OCI-LY1 (cell line): ENCODE data around the gene PRR33.

Experiments used
- H2AFZ ChIP-seq: fragments of 200-600 bp; sonication (generic), shearing (Covaris generic); 2 replicates; pipeline ENCODE4 v1.6.0; 2014; ENCODE audit warnings: antibody characterized with exemption, mild to moderate bottlenecking, low read length
- H3F3A ChIP-seq: fragments of 200-600 bp; sonication (generic), shearing (Covaris generic); 2 replicates; pipeline ENCODE4 v1.6.0; 2014; ENCODE audit warnings: mild to moderate bottlenecking, antibody characterized with exemption, low read length, moderate library complexity; ENCODE audit not compliant: insufficient read depth
- H3K27ac ChIP-seq: fragments of 200-600 bp; sonication (generic); 2 replicates; pipeline ENCODE4 v1.5.1; 2014; ENCODE audit warnings: low read length, mixed run types, mild to moderate bottlenecking, low read depth; ENCODE audit not compliant: poor library complexity, severe bottlenecking
- H3K27me3 ChIP-seq: fragments of 200-600 bp; sonication (generic); 2 replicates; pipeline ENCODE4 v1.6.0; 2014; ENCODE audit warnings: antibody characterized with exemption, mild to moderate bottlenecking, low read length, moderate library complexity; ENCODE audit not compliant: insufficient read depth
- H3K36me3 ChIP-seq: fragments of 200-600 bp; sonication (generic); 2 replicates; pipeline ENCODE4 v1.6.1; 2014; ENCODE audit warnings: mild to moderate bottlenecking, antibody characterized with exemption, low read length, moderate library complexity, mixed read lengths; ENCODE audit not compliant: insufficient read depth
- H3K4me1 ChIP-seq: fragments of 200-600 bp; sonication (generic); 2 replicates; pipeline ENCODE4 v1.5.1; 2014; ENCODE audit warnings: mild to moderate bottlenecking, low read length, moderate library complexity; ENCODE audit not compliant: insufficient read depth, severe bottlenecking
- H3K4me2 ChIP-seq: fragments of 200-600 bp; sonication (generic), shearing (Covaris generic); 2 replicates; pipeline ENCODE4 v1.6.1; 2014; ENCODE audit warnings: low read length
- H3K4me3 ChIP-seq: fragments of 200-600 bp; sonication (generic); 2 replicates; pipeline ENCODE4 v1.5.1; 2014; ENCODE audit warnings: low read length, low read depth, mild to moderate bottlenecking, mixed read lengths; ENCODE audit not compliant: poor library complexity, severe bottlenecking
- H3K79me2 ChIP-seq: fragments of 200-600 bp; shearing (Covaris generic); 2 replicates; pipeline ENCODE4 v1.6.1; 2016; ENCODE audit warnings: mixed run types, low read length, mixed read lengths; ENCODE audit not compliant: insufficient read depth
- H3K9ac ChIP-seq: fragments of 200-600 bp; sonication (generic), shearing (Covaris generic); 2 replicates; pipeline ENCODE4 v1.6.1; 2014; ENCODE audit warnings: mild to moderate bottlenecking, low read length, mixed read lengths
- H3K9me2 ChIP-seq: fragments of 200-600 bp; sonication (generic), shearing (Covaris generic); 2 replicates; pipeline ENCODE4 v1.6.1; 2014; ENCODE audit warnings: low read depth, mild to moderate bottlenecking, low read length, mixed read lengths
- H3K9me3 ChIP-seq: fragments of 200-600 bp; shearing (Covaris generic); 2 replicates; pipeline ENCODE4 v1.6.1; 2014; ENCODE audit warnings: low read length, mixed read lengths
- H4K20me1 ChIP-seq: fragments of 200-600 bp; sonication (generic), shearing (Covaris generic); 2 replicates; pipeline ENCODE4 v1.6.0; 2016; ENCODE audit warnings: mild to moderate bottlenecking, low read length; ENCODE audit not compliant: insufficient read depth
- CTCF ChIP-seq: fragments of 200-600 bp; sonication (generic), shearing (Covaris generic); IDR thresholded peaks from 2 replicates; pipeline ENCODE4 v1.5.1; 2017; ENCODE audit warnings: mild to moderate bottlenecking, antibody characterized with exemption, low read length, moderate library complexity, mixed read lengths
- EZH2 ChIP-seq: fragments of 200-600 bp; sonication (generic), shearing (Covaris generic); IDR thresholded peaks from 2 replicates; pipeline ENCODE4 v1.8.0; 2017; ENCODE audit warnings: borderline replicate concordance, mixed run types, mild to moderate bottlenecking, antibody characterized with exemption, low read length, moderate library complexity, mixed read lengths

Gene PRR33

DNA sequence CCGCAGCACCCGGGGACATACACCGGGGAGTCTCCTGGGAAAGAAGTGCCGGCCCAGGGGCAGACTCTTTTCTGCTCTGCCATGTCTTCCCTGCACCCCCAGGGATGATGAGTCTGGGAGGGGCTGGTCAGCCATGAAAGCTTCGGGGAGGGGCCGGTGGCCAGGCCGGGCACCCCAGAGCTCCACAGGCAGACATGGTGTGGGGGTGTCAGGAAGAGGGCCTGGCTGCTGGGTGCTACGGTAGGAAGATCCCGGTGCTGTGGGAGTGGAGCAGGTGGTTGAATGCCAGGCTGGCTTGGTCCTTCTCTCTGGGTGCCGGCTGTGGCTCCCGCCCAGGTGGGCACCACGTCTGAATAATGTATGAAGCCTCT is 21.4 kb downstream of the PRR33 start:
- Histone ChIP-seq H3K9ac (no peak overlapping the region), H3K4me1 (peaks cover 36% of the 10 kb centered on the region), H3K36me3 (peaks cover 18% of the 10 kb centered on the region), H3K4me3 (no peak overlapping the region), H3F3A (no peaks in the 10 kb centered on the region), H3K9me2 (no peaks in the 10 kb centered on the region), H3K27me3 (no peaks in the 10 kb centered on the region), H4K20me1 (no peaks in the 10 kb centered on the region), H3K79me2 (no peaks in the 10 kb centered on the region), H3K9me3 (no peaks in the 10 kb centered on the region), H2AFZ (no peak overlapping the region), H3K4me2 (peak overlapping the region; percentile 9; the same call in 1 of the 2 replicates), H3K27ac (no peak overlapping the region)
- no peak for TF ChIP-seq EZH2
- no peak for TF ChIP-seq CTCF

GRCh38 chr11:1869427-1870325 is 22.0 kb downstream of the PRR33 start:
- Histone ChIP-seq H3K4me1 (peaks cover 36% of the 10 kb centered on the region), H3K9me2 (no peaks in the 10 kb centered on the region), H3K9me3 (no peaks in the 10 kb centered on the region), H3K27me3 (no peaks in the 10 kb centered on the region), H3F3A (no peaks in the 10 kb centered on the region), H4K20me1 (no peaks in the 10 kb centered on the region), H3K27ac (no peak overlapping the region), H3K79me2 (no peaks in the 10 kb centered on the region), H3K4me3 (no peak overlapping the region), H3K36me3 (peaks cover 24% of the 10 kb centered on the region), H3K4me2 (peak overlapping the region; percentile 14; the same call in 1 of the 2 replicates), H3K9ac (no peak overlapping the region), H2AFZ (no peak overlapping the region)
- TF ChIP-seq EZH2 (no peak), CTCF (peak; percentile 66; the same call in 1 of the 2 replicates)

DNA sequence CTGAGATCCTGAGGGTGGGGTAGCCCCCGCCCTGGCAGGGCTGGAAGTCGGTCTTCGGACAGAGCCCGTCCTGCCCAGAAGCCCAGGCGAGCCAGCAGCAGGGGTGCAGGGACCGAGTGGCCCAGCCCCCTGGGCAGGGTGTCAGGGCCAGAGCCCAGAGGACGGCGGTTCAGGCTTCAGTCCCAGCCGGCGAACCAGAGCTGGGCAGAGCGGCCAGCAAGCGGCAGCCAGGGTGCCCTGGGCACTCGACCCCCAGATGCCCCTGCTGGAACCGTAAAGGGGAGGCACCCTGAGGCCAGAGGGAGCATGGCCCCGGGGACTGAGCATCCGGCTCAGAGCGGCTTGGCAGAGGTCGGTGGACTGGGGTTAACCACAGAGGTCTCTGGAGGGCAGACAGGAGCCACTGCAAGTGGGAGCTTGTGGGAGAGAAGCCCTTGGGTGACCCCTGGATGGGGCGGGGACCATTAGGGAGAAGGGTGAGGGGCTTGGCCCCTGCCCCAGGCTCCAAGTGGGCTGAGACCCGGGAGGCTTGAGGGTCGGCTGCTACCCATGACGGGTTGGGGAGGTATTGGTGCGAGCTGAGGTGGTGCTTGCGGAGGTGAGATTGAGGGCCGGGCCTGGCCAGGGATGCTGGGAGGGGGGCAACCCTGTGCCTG is 22.9 kb downstream of the PRR33 start:
- no peaks in the 10 kb centered on the region for H3K9me2 ChIP-seq
- H3K4me1 ChIP-seq = peaks cover 36% of the 10 kb centered on the region
- H3K36me3 ChIP-seq = peaks cover 26% of the 10 kb centered on the region
- no peak overlapping the region for H2AFZ ChIP-seq
- TF ChIP-seq CTCF = no peak
- TF ChIP-seq EZH2 = no peak
- no peaks in the 10 kb centered on the region for H3F3A ChIP-seq
- no peaks in the 10 kb centered on the region for H4K20me1 ChIP-seq
- H3K27me3 ChIP-seq = no peaks in the 10 kb centered on the region
- H3K4me2 ChIP-seq = peak overlapping the region; percentile 3; the same call in 1 of the 2 replicates
- H3K27ac ChIP-seq = no peak overlapping the region
- no peak overlapping the region for H3K9ac ChIP-seq
- H3K9me3 ChIP-seq = no peaks in the 10 kb centered on the region
- no peak overlapping the region for H3K4me3 ChIP-seq
- no peaks in the 10 kb centered on the region for H3K79me2 ChIP-seq
